Hepatocyte (in vitro differentiated cells): ENCODE results near the gene PLS1. TPM values are rescaled to one million over a fixed set of nuclear protein-coding genes. Genes with fewer than 3 reads are reported as not detected.

Experiments
- DNase-seq: peaks from one replicate; pipeline ENCODE4 v3.0.0-alpha.2; 2016; ENCODE audit warnings: low spot score
- H2AFZ ChIP-seq: fragments of 200-600 bp; sonication (generic); 2 replicates; pipeline ENCODE4 v1.6.0; 2016; ENCODE audit warnings: antibody characterized with exemption, mild to moderate bottlenecking
- H3K27ac ChIP-seq: fragments of 200-600 bp; sonication (generic); 2 replicates; pipeline ENCODE4 v1.5.1; 2016; ENCODE audit warnings: mild to moderate bottlenecking
- H3K27me3 ChIP-seq: fragments of 200-600 bp; sonication (generic); 2 replicates; pipeline ENCODE4 v1.6.1; 2016
- H3K36me3 ChIP-seq: fragments of 200-600 bp; sonication (generic); replicated peaks from 2 replicates; pipeline ENCODE4 v1.5.1; 2016; ENCODE audit warnings: low read depth; ENCODE audit not compliant: insufficient read depth
- H3K4me1 ChIP-seq: fragments of 200-600 bp; sonication (generic); 2 replicates; pipeline ENCODE4 v1.5.1; 2016; ENCODE audit warnings: mild to moderate bottlenecking, moderate library complexity; ENCODE audit not compliant: insufficient read depth
- H3K4me2 ChIP-seq: fragments of 200-600 bp; sonication (generic); 2 replicates; pipeline ENCODE4 v1.6.0; 2016
- H3K4me3 ChIP-seq: fragments of 200-600 bp; sonication (generic); 2 replicates; pipeline ENCODE4 v1.5.1; 2016; ENCODE audit warnings: mild to moderate bottlenecking
- H3K79me2 ChIP-seq: fragments of 200-600 bp; sonication (generic); 2 replicates; pipeline ENCODE4 v1.6.0; 2017; ENCODE audit warnings: mild to moderate bottlenecking
- H3K9me2 ChIP-seq: fragments of 200-600 bp; sonication (generic); replicated peaks from 2 replicates; pipeline ENCODE4 v1.6.0; 2017; ENCODE audit warnings: mild to moderate bottlenecking; ENCODE audit not compliant: insufficient read depth
- H3K9me3 ChIP-seq: fragments of 200-600 bp; sonication (generic); 2 replicates; pipeline ENCODE4 v1.5.1; 2016; ENCODE audit warnings: low read depth, mild to moderate bottlenecking
- H4K20me1 ChIP-seq: fragments of 200-600 bp; sonication (generic); 2 replicates; pipeline ENCODE4 v1.6.0; 2016; ENCODE audit warnings: mild to moderate bottlenecking; ENCODE audit not compliant: insufficient read depth, poor library complexity, severe bottlenecking
- EZH2 ChIP-seq: fragments of 200-600 bp; sonication (generic); IDR thresholded peaks from 2 replicates; pipeline ENCODE4 v1.6.1; 2016; ENCODE audit warnings: antibody characterized with exemption, mild to moderate bottlenecking, borderline replicate concordance
- EZH2phosphoT487 ChIP-seq: fragments of 200-600 bp; sonication (generic); IDR thresholded peaks from one replicate; pipeline ENCODE4 v1.6.1; 2018; ENCODE audit warnings: antibody characterized with exemption, mild to moderate bottlenecking, low read depth, moderate library complexity; ENCODE audit not compliant: unreplicated experiment, severe bottlenecking
- WGBS: methylation state at CpG from one replicate; pipeline ENCODE4 v1.1.6; 2016; ENCODE audit warnings: low lambda C conversion rate; ENCODE audit errors: missing lambda C conversion rate; 5-methylcytosine and 5-hydroxymethylcytosine counted together
- polyA plus RNA-seq: library from polyadenylated mRNA; unstranded; fragments of >200 nt; fragmentation: Nextera tagmentation; extraction: Ambion mirVana; gene quantifications from 2 replicates; pipeline ENCODE4 v1.2.1, GENCODE V29; 2016
- total RNA-seq: library from RNA; depleted of rRNA; stranded (reverse); fragments of >200 nt; gene quantifications from 2 replicates; pipeline ENCODE4 v1.2.3, GENCODE V29; 2014
- TF ChIP-seq, protein P1 (sequence below): fragments of 200-600 bp; sonication (generic); IDR thresholded peaks from 2 replicates; pipeline ENCODE4 v1.5.1; 2016; ENCODE audit warnings: antibody characterized with exemption, mild to moderate bottlenecking; ENCODE audit not compliant: poor library complexity

Gene PLS1
- total and polyA plus RNA-seq, 2 experiments from 2014 or later = 9.7 to 22.8 TPM

DNA sequence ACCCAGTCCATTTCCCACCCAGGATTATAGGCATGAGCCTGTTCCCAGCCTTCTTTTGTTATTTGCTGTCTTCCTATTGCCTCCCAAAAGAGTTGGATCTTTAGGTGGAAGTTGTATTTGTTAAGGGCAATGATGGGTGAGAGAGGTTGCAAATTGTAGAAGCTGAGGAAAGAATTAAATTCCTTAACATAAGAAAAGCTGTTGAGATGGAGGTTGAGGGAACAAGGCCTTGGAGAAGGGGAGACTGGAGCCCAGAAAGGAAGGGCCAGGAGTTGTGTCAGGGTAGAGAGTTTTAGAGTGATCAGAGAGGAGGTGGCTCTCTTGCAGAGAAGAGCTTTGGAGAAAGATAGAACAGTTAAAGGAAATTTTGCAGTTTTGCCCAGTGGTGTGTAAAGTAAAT is 46.8 kb downstream of the PLS1 start:
- DNase-seq = no peak
- H3K9me3 ChIP-seq = no peaks in the 10 kb centered on the region
- H4K20me1 ChIP-seq = no peaks in the 10 kb centered on the region
- no peaks in the 10 kb centered on the region for H3K9me2 ChIP-seq
- no peaks in the 10 kb centered on the region for H3K4me1 ChIP-seq
- TF ChIP-seq EZH2phosphoT487 (no peak), EZH2 (no peak)
- TF ChIP-seq, protein P1, sequence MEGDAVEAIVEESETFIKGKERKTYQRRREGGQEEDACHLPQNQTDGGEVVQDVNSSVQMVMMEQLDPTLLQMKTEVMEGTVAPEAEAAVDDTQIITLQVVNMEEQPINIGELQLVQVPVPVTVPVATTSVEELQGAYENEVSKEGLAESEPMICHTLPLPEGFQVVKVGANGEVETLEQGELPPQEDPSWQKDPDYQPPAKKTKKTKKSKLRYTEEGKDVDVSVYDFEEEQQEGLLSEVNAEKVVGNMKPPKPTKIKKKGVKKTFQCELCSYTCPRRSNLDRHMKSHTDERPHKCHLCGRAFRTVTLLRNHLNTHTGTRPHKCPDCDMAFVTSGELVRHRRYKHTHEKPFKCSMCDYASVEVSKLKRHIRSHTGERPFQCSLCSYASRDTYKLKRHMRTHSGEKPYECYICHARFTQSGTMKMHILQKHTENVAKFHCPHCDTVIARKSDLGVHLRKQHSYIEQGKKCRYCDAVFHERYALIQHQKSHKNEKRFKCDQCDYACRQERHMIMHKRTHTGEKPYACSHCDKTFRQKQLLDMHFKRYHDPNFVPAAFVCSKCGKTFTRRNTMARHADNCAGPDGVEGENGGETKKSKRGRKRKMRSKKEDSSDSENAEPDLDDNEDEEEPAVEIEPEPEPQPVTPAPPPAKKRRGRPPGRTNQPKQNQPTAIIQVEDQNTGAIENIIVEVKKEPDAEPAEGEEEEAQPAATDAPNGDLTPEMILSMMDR = no peak
- peaks cover 3% of the 10 kb centered on the region for H3K79me2 ChIP-seq
- H3K36me3 ChIP-seq = no peaks in the 10 kb centered on the region
- H2AFZ ChIP-seq = no peak overlapping the region
- H3K27ac ChIP-seq = no peak overlapping the region
- H3K4me2 ChIP-seq = no peak overlapping the region
- no peaks in the 10 kb centered on the region for H3K27me3 ChIP-seq
- H3K4me3 ChIP-seq = no peak overlapping the region

DNA sequence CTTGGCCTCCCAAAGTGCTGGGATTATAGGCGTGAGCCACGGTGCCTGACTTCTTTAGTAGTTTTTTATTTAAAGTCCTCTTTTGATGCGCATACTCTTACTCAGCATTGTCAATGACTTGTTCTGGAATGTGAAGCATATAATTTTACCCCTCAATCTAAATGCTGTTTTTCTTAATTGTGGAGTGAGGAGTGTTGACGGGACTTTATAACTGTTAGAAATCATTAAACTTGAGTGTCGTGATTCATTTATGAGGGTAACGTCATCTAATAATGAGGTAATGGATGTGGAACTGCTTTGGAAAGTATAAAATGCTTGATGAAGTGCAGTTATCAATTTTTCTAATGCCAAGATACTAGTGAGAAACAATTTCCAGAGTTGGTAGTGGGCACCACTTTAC is 48.3 kb downstream of the PLS1 start:
- 85% methylated on average over 6 of the region's 6 CpGs for WGBS
- Histone ChIP-seq H3K9me3 (no peaks in the 10 kb centered on the region), H2AFZ (no peak overlapping the region), H3K79me2 (peaks cover 3% of the 10 kb centered on the region), H3K9me2 (no peaks in the 10 kb centered on the region), H3K36me3 (no peaks in the 10 kb centered on the region), H3K4me2 (no peak overlapping the region), H4K20me1 (no peaks in the 10 kb centered on the region), H3K4me3 (no peak overlapping the region), H3K27ac (no peak overlapping the region), H3K4me1 (no peaks in the 10 kb centered on the region), H3K27me3 (no peaks in the 10 kb centered on the region)
- TF ChIP-seq, protein P1 = no peak
- no peak for TF ChIP-seq EZH2phosphoT487
- no peak for DNase-seq

DNA sequence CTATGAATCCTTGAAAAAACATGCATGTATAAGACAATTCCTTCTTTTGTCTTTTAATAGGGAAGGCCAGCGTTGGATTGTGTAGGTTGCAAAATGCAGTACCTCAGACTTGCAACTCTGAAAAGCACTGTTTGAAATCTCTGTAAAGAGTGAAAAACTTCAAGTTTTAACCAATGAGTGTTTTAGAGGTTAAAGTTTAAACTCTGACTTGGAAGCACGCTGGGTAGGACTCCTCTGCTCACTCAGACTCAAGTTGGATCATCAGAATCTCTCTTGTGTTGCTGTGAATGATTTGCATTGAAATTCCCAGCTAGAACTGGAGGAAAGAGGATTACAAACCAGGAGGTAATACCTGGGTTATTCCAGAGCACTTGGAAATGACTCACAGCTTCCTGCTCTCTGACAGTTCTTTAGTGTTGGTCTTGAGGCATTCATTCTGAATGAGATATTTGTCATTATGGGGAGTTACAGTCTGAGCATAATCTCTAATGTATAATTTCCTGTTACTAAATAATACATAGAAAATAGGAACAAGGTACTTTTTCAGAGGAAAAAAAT is 49.1 kb downstream of the PLS1 start:
- WGBS = 53% methylated on average over 2 of the region's 2 CpGs
- peaks cover 3% of the 10 kb centered on the region for H3K79me2 ChIP-seq
- TF ChIP-seq EZH2 = no peak
- TF ChIP-seq, protein P1 = no peak
- no peak for TF ChIP-seq EZH2phosphoT487
- no peaks in the 10 kb centered on the region for H3K36me3 ChIP-seq
- H3K27ac ChIP-seq = peak overlapping the region; percentile 24
- H3K4me3 ChIP-seq = no peak overlapping the region
- no peaks in the 10 kb centered on the region for H3K4me1 ChIP-seq
- no peaks in the 10 kb centered on the region for H3K9me3 ChIP-seq
- H3K9me2 ChIP-seq = no peaks in the 10 kb centered on the region
- no peak overlapping the region for H2AFZ ChIP-seq
- H3K27me3 ChIP-seq = no peaks in the 10 kb centered on the region
- no peaks in the 10 kb centered on the region for H4K20me1 ChIP-seq
- peak; percentile 43 for DNase-seq
- no peak overlapping the region for H3K4me2 ChIP-seq
